ENCODE results near the gene CFAP410. TPM values are rescaled to one million over a fixed set of nuclear protein-coding genes. Genes with fewer than 3 reads are reported as not detected.
"Not testable (repeated sequence)": the region's sequence is repeated elsewhere in the genome, so short reads cannot be mapped to it uniquely, and the experiment has no call there.

Gene CFAP410
- total RNA-seq, 4 donors from 2014 or later: 10.6 to 23.0 (median 20.0) TPM

DNA sequence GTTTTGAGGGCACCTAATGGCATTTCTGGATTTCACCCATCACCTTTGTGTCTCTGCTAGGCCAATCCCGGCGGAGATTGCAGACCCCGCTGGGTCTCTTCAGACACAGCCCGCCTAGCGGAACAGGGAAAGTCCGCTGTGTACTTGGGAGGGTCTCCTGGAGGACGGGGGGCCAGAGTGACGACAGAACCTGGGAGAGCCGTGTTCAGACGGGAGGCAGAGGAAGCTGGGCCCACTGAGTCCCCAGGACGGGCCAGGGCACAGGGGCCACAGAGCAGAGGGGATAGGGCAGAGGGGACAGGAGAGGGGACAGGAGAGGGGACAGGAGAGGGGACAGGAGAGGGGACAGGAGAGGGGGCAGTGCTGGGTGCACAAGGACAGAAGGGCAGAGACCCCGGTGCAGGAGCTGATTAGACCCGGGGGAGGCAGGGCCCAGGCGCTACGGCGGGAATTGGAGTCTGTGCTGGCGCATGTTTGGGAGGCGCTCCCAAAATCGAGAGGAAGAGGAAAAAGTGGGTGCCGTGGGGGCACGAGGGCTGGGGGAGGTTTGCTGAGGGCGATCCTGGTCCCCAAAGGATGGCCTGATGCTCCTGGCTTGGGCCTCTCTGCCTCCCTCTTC lies 26.9 kb upstream of the CFAP410 start:
- Histone ChIP-seq H3K4me1 (no peaks in the 10 kb centered on the region), H3K27ac (no peak overlapping the region), H3K36me3 (no peaks in the 10 kb centered on the region), H3K9me3 (no peaks in the 10 kb centered on the region), H3K4me3 (no peak overlapping the region), H3K27me3 (peaks cover 17 to 27% (median 21%) of the 10 kb centered on the region in 3 donors)
- ATAC-seq: no peak
- in situ Hi-C loops (cut with MboI; ENCODE audit: low sequenced_read_pairs in 4 of 4): no loop called here
- intact Hi-C loops (cut with DNase I; ENCODE audit: low total_unique reads): no loop called here
- no peak for TF ChIP-seq POLR2A (IDR thresholded peaks at IDR 0.05)
- TF ChIP-seq, protein P1, sequence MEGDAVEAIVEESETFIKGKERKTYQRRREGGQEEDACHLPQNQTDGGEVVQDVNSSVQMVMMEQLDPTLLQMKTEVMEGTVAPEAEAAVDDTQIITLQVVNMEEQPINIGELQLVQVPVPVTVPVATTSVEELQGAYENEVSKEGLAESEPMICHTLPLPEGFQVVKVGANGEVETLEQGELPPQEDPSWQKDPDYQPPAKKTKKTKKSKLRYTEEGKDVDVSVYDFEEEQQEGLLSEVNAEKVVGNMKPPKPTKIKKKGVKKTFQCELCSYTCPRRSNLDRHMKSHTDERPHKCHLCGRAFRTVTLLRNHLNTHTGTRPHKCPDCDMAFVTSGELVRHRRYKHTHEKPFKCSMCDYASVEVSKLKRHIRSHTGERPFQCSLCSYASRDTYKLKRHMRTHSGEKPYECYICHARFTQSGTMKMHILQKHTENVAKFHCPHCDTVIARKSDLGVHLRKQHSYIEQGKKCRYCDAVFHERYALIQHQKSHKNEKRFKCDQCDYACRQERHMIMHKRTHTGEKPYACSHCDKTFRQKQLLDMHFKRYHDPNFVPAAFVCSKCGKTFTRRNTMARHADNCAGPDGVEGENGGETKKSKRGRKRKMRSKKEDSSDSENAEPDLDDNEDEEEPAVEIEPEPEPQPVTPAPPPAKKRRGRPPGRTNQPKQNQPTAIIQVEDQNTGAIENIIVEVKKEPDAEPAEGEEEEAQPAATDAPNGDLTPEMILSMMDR (IDR thresholded peaks at IDR 0.05 in 4 of 5, conservative IDR thresholded peaks at IDR 0.05 in 1 of 5): no peak
- no peak for DNase-seq

DNA sequence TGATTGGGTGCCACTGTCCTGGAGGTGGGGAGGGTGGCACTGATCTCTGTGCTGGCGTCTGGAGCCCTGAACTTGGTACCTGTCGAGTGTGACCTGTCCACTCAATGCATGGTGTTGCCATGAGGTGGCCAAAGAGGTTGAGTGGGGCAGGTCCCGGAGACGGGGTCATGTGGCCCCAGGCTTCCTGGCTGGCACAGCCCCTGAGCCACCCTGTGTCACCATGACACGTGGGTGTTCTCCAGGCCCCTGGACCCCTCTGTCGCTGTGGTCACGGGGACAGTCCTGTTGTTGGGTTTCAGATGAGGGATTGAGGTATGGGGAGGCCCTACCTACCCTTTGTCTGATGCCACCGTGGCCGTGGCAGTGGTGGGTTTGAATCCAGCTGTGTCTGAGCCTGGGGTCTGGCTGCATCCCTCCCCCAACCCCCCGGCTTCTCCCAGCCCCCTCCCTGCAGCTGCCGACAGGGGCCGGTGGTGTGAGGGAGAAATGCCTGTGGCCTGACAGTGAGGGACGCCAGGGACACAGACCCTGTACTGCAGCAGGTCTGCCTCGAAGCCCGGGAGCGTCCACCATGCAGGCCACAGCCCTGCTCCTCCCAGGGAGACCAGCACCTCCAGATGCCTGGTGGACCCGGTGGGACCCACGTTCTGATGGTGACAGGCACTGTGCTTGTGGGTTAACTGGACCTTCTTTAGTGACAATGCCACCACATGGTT lies 26.2 kb upstream of the CFAP410 start:
- peaks cover 12 to 20% (median 14%) of the 10 kb centered on the region in 3 donors for H3K27me3 ChIP-seq
- DNase-seq (no peak), ATAC-seq (no peak)
- H3K27ac ChIP-seq: no peak overlapping the region
- no peaks in the 10 kb centered on the region for H3K9me3 ChIP-seq
- no peaks in the 10 kb centered on the region for H3K36me3 ChIP-seq
- TF ChIP-seq POLR2A (IDR thresholded peaks at IDR 0.05): no peak
- TF ChIP-seq, protein P1 (IDR thresholded peaks at IDR 0.05 in 4 of 5, conservative IDR thresholded peaks at IDR 0.05 in 1 of 5): no peak
- intact Hi-C loops (cut with DNase I; ENCODE audit: low total_unique reads) (no loop called here), in situ Hi-C loops (cut with MboI; ENCODE audit: low sequenced_read_pairs in 4 of 4) (no loop called here)
- no peaks in the 10 kb centered on the region for H3K4me1 ChIP-seq
- no peak overlapping the region for H3K4me3 ChIP-seq

DNA sequence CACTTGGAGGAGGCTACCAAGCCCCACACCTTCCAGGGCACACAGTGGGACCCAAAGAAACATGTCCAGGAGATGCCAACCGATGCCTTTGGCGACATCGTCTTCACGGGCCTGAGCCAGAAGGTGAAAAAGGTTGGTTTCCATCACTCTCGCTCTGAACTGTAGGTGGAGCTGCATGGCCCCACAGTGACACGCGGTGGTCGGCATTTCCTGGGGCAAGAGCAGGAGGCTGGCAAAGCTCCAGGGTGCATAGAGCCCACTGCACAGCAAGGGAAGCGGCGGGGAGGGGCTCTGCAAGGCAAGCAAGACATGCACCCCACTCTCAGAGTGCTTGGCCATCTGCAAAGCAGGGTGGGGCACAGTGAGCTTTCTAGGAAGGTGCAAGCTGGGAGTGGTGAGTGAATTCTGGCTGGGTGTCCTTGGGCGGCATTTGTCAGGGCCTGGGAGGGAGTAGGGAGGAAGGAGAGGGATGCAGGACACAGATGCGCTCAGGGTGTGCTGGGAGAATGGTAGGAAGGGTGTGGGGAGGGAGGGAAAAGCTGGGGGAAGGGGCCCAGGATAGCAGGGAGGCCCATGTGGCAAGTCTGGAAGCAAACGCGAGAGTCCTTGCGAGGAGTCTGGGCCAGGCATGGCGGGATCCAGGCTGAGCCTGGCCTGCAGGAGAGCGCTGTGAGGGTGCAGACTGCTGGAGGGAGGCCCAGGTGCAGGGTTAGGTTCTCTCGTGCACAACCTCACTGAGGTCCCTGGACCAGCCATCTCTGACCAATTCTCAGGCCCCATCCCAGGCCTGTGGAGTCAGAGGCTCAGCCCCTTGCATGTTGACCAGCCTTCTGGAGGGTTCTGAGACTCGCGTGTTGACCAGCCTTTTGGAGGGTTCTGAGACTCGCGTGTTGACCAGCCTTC lies 25.2 kb upstream of the CFAP410 start:
- TF ChIP-seq POLR2A (IDR thresholded peaks at IDR 0.05): no peak
- TF ChIP-seq, protein P1 (IDR thresholded peaks at IDR 0.05 in 4 of 5, conservative IDR thresholded peaks at IDR 0.05 in 1 of 5): no peak
- Histone ChIP-seq H3K9me3 (no peaks in the 10 kb centered on the region), H3K4me3 (no peak overlapping the region), H3K27me3 (peaks cover 7 to 15% (median 8%) of the 10 kb centered on the region in 3 donors), H3K27ac (no peak overlapping the region), H3K36me3 (no peaks in the 10 kb centered on the region), H3K4me1 (no peaks in the 10 kb centered on the region)
- no peak for ATAC-seq
- intact Hi-C loops (cut with DNase I; ENCODE audit: low total_unique reads) (no loop called here), in situ Hi-C loops (cut with MboI; ENCODE audit: low sequenced_read_pairs in 4 of 4) (no loop called here)
- no peak for DNase-seq

DNA sequence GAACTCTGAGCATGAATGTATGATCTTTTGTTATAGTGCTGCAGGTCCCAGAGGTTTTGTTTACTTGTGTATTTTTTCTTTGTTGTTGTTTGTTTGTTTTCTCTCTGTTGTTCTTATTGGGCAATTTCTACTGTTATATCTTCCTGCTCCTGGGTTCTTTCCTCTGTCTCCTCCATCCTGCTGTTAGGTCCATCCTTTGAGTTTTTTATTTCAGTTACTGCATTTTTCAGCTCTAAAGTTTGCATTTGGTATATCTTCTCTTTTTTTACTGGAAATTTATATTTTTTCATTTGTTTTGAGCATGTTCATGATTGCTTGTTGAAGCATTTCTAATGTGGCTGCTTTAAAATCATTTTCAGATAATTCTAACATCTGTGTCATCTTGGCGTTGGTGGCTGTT lies 24.1 kb upstream of the CFAP410 start:
- Histone ChIP-seq H3K27me3 (peaks cover 0 to 12% (median 6%) of the 10 kb centered on the region in 3 donors), H3K4me3 (no peak overlapping the region), H3K36me3 (no peaks in the 10 kb centered on the region), H3K9me3 (no peaks in the 10 kb centered on the region), H3K27ac (no peak overlapping the region), H3K4me1 (no peaks in the 10 kb centered on the region)
- ATAC-seq: no peak
- no peak for DNase-seq
- no peak for TF ChIP-seq POLR2A (IDR thresholded peaks at IDR 0.05)
- TF ChIP-seq, protein P1 (IDR thresholded peaks at IDR 0.05 in 4 of 5, conservative IDR thresholded peaks at IDR 0.05 in 1 of 5): no peak
- intact Hi-C loops (cut with DNase I; ENCODE audit: low total_unique reads) (no loop called here), in situ Hi-C loops (cut with MboI; ENCODE audit: low sequenced_read_pairs in 4 of 4) (no loop called here)

DNA sequence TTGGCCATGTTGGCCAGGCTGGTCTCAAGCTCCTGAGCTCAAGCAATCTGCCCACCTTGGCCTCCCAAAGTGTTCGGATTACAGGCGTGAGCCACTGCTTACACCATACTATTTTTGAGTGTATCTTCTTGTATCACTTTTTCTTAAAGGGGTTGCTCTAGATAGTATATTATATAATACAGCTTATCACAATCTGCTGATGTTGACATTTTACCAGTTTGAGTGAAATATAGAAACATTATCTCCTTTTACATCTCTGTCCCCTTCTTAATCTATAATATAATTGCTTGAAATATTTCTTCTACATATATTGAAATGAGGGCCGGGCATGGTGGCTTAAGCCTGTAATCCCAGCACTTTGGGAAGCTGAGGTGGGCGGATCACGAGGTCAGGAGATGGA lies 22.7 kb upstream of the CFAP410 start:
- DNase-seq; intact Hi-C loops (cut with DNase I; ENCODE audit: low total_unique reads); H3K4me1 ChIP-seq; H3K4me3 ChIP-seq; H3K9me3 ChIP-seq; in situ Hi-C loops (cut with MboI; ENCODE audit: low sequenced_read_pairs in 4 of 4); H3K27ac ChIP-seq; H3K36me3 ChIP-seq; ATAC-seq: not testable (repeated sequence)
- peaks cover 0 to 17% (median 8%) of the 10 kb centered on the region in 3 donors for H3K27me3 ChIP-seq
